Right lobe of liver (tissue), 4 donors: ENCODE data around the gene PAQR4.

Experiments used
- POLR2A ChIP-seq: fragments of 450-650 bp; IDR thresholded peaks from one replicate; pipeline ENCODE4 v1.6.1; 2017; ENCODE audit warnings: antibody characterized with exemption, mild to moderate bottlenecking
- TF ChIP-seq, protein P1 (sequence below), 4 donors: fragments of 200-600 bp in 3 of 4; fragments of 450-650 bp in 1 of 4; IDR thresholded peaks; one replicate each; pipeline versions ENCODE4 v1.5.1 to v1.8.0; 2016 to 2022; ENCODE audit warnings: antibody characterized with exemption in 4 of 4, mild to moderate bottlenecking in 2 of 4
- donor health status: DM: no; HTN: no; CAD: no.
- donor health status: DM: no; HTN: no; CAD: no.
- donor health status: DM: no; HTN: yes; CAD: no.

DNA sequence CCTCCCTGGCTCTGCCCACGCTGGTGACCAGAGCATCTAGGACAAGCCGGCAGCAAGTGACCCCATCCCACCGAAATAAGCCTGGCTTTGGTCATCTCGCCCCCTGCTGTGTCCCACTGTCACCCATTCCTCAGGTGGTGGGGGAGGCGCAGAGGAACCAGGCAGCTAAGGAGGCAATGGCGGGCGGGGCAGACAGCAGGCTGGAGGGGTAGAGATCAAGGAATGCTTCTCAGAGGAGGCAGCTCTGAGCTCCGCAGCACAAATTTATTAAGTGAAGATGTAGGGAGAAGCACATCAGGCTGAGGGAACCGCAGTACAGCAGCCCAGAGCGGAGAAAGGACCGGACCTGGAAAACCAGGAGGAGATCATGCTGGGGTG is 12.6 kb upstream of the PAQR4 start:
- TF ChIP-seq, protein P1, sequence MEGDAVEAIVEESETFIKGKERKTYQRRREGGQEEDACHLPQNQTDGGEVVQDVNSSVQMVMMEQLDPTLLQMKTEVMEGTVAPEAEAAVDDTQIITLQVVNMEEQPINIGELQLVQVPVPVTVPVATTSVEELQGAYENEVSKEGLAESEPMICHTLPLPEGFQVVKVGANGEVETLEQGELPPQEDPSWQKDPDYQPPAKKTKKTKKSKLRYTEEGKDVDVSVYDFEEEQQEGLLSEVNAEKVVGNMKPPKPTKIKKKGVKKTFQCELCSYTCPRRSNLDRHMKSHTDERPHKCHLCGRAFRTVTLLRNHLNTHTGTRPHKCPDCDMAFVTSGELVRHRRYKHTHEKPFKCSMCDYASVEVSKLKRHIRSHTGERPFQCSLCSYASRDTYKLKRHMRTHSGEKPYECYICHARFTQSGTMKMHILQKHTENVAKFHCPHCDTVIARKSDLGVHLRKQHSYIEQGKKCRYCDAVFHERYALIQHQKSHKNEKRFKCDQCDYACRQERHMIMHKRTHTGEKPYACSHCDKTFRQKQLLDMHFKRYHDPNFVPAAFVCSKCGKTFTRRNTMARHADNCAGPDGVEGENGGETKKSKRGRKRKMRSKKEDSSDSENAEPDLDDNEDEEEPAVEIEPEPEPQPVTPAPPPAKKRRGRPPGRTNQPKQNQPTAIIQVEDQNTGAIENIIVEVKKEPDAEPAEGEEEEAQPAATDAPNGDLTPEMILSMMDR (IDR thresholded peaks at IDR 0.05), result no peak
- no peak for TF ChIP-seq POLR2A
